Posterior cingulate gyrus (tissue), 11 donors: Measurements from ENCODE around the gene OTUD1.

Experiments
- DNase-seq, 10 donors: peaks; one replicate each; pipeline versions ENCODE4 v3.0.0 to v3.0.0-alpha.2; 2020 to 2021; ENCODE audit warnings: mixed read lengths in 3 of 10
- intact Hi-C: fragments of 100-400 bp; cut with DNase I; formaldehyde crosslinking; loops from one replicate; pipeline ENCODE4 v1.15.1; 2023

The OTUD1 gene

GRCh38 chr10:23419655-23420329 is 19.1 kb upstream of the OTUD1 start:
- no peak for DNase-seq
- intact Hi-C loops: no loop called here

- no peak for DNase-seq
- intact Hi-C loops: no loop called here
Observed at GRCh38 chr10:23421397-23421796, 17.5 kb upstream of the OTUD1 start.

- intact Hi-C loops: no loop called here
- DNase-seq: no peak
Observed at GRCh38 chr10:23422003-23422411, 16.9 kb upstream of the OTUD1 start.

- DNase-seq: no peak
Observed at GRCh38 chr10:23432166-23432565, 6.7 kb upstream of the OTUD1 start.

GRCh38 chr10:23432639-23433038 is 6.2 kb upstream of the OTUD1 start:
- DNase-seq: no peak
- intact Hi-C loops: no loop called here

More at GRCh38 chr10:23432166-23432565, 6.7 kb upstream of the OTUD1 start:
- intact Hi-C loops: no loop called here

- no peak for DNase-seq
- intact Hi-C loops: no loop called here
Observed at GRCh38 chr10:23433701-23434100, 5.2 kb upstream of the OTUD1 start.

GRCh38 chr10:23435378-23435777 is 3.5 kb upstream of the OTUD1 start:
- intact Hi-C loops: no loop called here
- DNase-seq: no peak

GRCh38 chr10:23436983-23437382 is 1.9 kb upstream of the OTUD1 start:
- intact Hi-C loops: no loop called here
- DNase-seq: no peak

- intact Hi-C loops: loop anchor here (2.0 kb wide), 1 partner anchor 93 kb away; the partner anchor contains the start of gene C10orf67
- DNase-seq: peak in 1 of 10 donors; percentile 65
Observed at GRCh38 chr10:23437963-23438546, 820 bp upstream of the OTUD1 start.

- intact Hi-C loops: loop anchor here (2.0 kb wide), 1 partner anchor 95 kb away; the partner anchor contains the start of gene C10orf67
- DNase-seq: peak in 7 of 10 donors; percentile 11 to 91 (median 40)
Observed at GRCh38 chr10:23439452-23439960, 631 bp downstream of the OTUD1 start.

- peak in 7 of 10 donors; percentile 11 to 84 (median 36) for DNase-seq
- intact Hi-C loops: loop anchor here (2.0 kb wide), 1 partner anchor 95 kb away; the partner anchor contains the start of gene C10orf67
Observed at GRCh38 chr10:23439961-23440889, 1.4 kb downstream of the OTUD1 start.

GRCh38 chr10:23441251-23441650 is 2.4 kb downstream of the OTUD1 start:
- DNase-seq: no peak
- intact Hi-C loops: no loop called here

GRCh38 chr10:23442936-23443335 is 4.1 kb downstream of the OTUD1 start:
- intact Hi-C loops: no loop called here
- no peak for DNase-seq

- intact Hi-C loops: no loop called here
- no peak for DNase-seq
Observed at GRCh38 chr10:23445591-23445990, 6.7 kb downstream of the OTUD1 start.

- DNase-seq: no peak
- intact Hi-C loops: no loop called here
Observed at GRCh38 chr10:23448323-23448722, 9.4 kb downstream of the OTUD1 start.

- intact Hi-C loops: no loop called here
- no peak for DNase-seq
Observed at GRCh38 chr10:23448802-23449570, 10.1 kb downstream of the OTUD1 start.

- intact Hi-C loops: no loop called here
- no peak for DNase-seq
Observed at GRCh38 chr10:23452033-23452655, 13.3 kb downstream of the OTUD1 start.

- intact Hi-C loops: no loop called here
Observed at GRCh38 chr10:23453465-23453864, 14.6 kb downstream of the OTUD1 start.

GRCh38 chr10:23457632-23458417 is 18.9 kb downstream of the OTUD1 start:
- intact Hi-C loops: no loop called here
- DNase-seq: no peak

More at GRCh38 chr10:23453465-23453864, 14.6 kb downstream of the OTUD1 start:
- DNase-seq: no peak
